ENCODE measurements around the gene TRIM7. TPM values are rescaled to one million over a fixed set of nuclear protein-coding genes. Genes with fewer than 3 reads are reported as not detected.
"Not testable (repeated sequence)": the region's sequence is repeated elsewhere in the genome, so short reads cannot be mapped to it uniquely, and the experiment has no call there.

Gene TRIM7
- total and polyA plus RNA-seq, 2 experiments from 2014 or later: 0.11 to 0.39 TPM

GRCh38 chr5:181186022-181186421 lies 19.0 kb downstream of the TRIM7 start:
- H3K4me1 ChIP-seq (ENCODE audit: low read depth): no peaks in the 10 kb centered on the region
- no peak overlapping the region for H3K27ac ChIP-seq
- no peak overlapping the region for H3K4me3 ChIP-seq
- no peaks in the 10 kb centered on the region for H3K9me3 ChIP-seq (ENCODE audit: low read depth)
- peaks cover 14% of the 10 kb centered on the region for H3K27me3 ChIP-seq
- no peaks in the 10 kb centered on the region for H3K36me3 ChIP-seq
- TF ChIP-seq CTCF (IDR thresholded peaks at IDR 0.05; ENCODE audit: low read depth, low read length): no peak
- DNase-seq (ENCODE audit: low read depth in 1 of 2, low spot score in 1 of 2): no peak

GRCh38 chr5:181185560-181185959 lies 19.4 kb downstream of the TRIM7 start:
- no peaks in the 10 kb centered on the region for H3K36me3 ChIP-seq
- H3K27ac ChIP-seq: no peak overlapping the region
- no peak for TF ChIP-seq CTCF (IDR thresholded peaks at IDR 0.05; ENCODE audit: low read depth, low read length)

DNA sequence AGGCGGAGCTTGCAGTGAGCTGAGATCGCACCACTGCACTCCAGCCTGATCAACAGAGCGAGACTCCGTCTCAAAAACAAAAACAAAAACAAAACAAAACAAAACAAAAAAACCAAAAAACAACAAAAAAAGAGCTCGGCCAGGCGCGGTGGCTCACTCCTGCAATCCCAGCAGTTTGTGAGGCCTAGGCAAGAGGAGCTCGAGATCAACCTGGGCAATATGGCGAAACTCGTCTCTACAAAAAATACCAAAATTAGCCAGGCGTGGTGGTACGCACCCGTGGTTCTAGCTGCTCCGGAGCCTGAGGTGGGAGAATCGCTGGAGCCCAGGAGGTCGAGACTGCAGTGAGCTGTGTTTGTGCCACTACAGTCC lies 20.2 kb downstream of the TRIM7 start:
- H3K27me3 ChIP-seq: peaks cover 2% of the 10 kb centered on the region
- TF ChIP-seq CTCF (IDR thresholded peaks at IDR 0.05; ENCODE audit: low read depth, low read length): no peak
- no peaks in the 10 kb centered on the region for H3K36me3 ChIP-seq
- DNase-seq (ENCODE audit: low read depth in 1 of 2, low spot score in 1 of 2): no peak
- no peaks in the 10 kb centered on the region for H3K9me3 ChIP-seq (ENCODE audit: low read depth)
- H3K4me3 ChIP-seq: no peak overlapping the region
- H3K27ac ChIP-seq: no peak overlapping the region
- no peaks in the 10 kb centered on the region for H3K4me1 ChIP-seq (ENCODE audit: low read depth)

More at GRCh38 chr5:181185560-181185959, 19.4 kb downstream of the TRIM7 start:
- Histone ChIP-seq H3K9me3 (ENCODE audit: low read depth) (no peaks in the 10 kb centered on the region), H3K27me3 (peaks cover 9% of the 10 kb centered on the region), H3K4me1 (ENCODE audit: low read depth) (no peaks in the 10 kb centered on the region), H3K4me3 (no peak overlapping the region)
- DNase-seq (ENCODE audit: low read depth in 1 of 2, low spot score in 1 of 2): no peak

DNA sequence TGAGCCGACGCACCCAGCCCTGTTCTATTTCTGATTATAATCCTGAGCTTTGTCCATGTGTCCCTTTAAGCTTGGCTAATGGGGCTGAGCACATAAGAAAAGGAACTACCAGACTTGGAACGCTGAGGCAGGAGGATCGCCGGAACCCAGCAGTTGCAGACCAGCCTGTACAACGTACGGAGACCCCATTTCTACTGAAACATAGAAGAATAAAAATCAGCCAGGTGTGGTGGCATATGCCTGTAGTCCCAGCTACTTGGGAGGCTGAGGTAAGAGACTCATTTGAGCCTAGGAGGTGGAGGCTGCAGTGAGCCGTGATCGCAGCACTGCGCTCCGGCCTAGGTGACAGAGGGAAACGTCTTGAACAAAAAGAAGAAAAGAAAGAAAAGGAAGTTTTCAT lies 22.3 kb downstream of the TRIM7 start:
- H3K4me3 ChIP-seq: no peak overlapping the region
- H3K27me3 ChIP-seq: no peaks in the 10 kb centered on the region
- TF ChIP-seq CTCF (IDR thresholded peaks at IDR 0.05; ENCODE audit: low read depth, low read length): no peak
- H3K36me3 ChIP-seq: no peaks in the 10 kb centered on the region
- no peaks in the 10 kb centered on the region for H3K4me1 ChIP-seq (ENCODE audit: low read depth)
- DNase-seq (ENCODE audit: low read depth in 1 of 2, low spot score in 1 of 2): no peak
- no peaks in the 10 kb centered on the region for H3K9me3 ChIP-seq (ENCODE audit: low read depth)
- H3K27ac ChIP-seq: no peak overlapping the region

DNA sequence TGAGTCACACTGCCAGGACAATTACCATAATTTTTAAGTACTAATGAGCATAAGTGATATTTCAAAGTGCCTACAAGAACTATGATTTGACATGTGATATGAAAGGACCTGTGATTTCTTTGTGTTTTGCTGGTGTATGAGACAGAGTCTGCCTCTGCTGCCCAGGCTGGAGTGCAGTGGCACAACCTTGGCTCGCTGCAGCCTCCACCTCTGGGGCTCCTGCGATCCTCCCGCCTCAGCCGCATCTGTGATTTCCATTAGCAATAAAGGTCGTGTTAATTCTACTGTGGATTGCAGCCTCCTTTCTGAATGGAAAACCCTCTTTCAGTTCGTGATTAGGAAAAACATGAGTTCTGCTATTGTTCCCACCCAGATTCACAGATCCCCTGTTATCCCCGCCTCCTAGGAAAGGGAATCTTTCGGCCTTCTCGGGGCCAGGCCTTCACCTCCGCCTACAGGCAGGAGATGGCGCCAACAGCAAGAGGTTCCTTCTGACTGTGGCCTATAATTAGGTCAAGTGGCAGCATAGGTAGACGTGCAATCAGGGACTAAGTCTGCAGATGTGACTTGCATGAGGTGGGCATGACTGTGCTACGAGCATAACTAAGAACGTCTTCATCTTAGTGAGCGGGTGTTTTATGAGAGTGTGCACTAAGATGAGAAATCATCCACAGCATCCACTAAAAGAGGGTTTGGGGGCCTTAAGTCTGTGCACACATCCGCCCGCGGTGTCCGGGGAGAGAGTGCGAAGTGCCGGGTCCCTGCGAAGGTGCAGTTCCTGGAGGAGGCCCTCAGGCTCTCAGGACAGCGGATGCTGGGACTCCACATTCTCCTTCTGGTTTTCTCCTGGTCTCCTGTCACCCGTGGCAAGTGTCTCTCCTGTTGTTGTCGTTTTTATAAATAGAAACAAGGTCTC lies 23.1 kb downstream of the TRIM7 start:
- Histone ChIP-seq H3K27me3 (peaks cover under 1% of the 10 kb centered on the region), H3K27ac (no peak overlapping the region), H3K4me3 (no peak overlapping the region), H3K9me3 (ENCODE audit: low read depth) (no peaks in the 10 kb centered on the region), H3K4me1 (ENCODE audit: low read depth) (no peaks in the 10 kb centered on the region), H3K36me3 (no peaks in the 10 kb centered on the region)
- DNase-seq (ENCODE audit: low read depth in 1 of 2, low spot score in 1 of 2): peak; percentile 83 to 84
- TF ChIP-seq CTCF (IDR thresholded peaks at IDR 0.05; ENCODE audit: low read depth, low read length): peak; percentile 84

- H3K27ac ChIP-seq; DNase-seq (ENCODE audit: low read depth in 1 of 2, low spot score in 1 of 2); H3K9me3 ChIP-seq (ENCODE audit: low read depth); H3K4me1 ChIP-seq (ENCODE audit: low read depth); H3K4me3 ChIP-seq; H3K36me3 ChIP-seq: not testable (repeated sequence)
- H3K27me3 ChIP-seq: peaks cover 32% of the 10 kb centered on the region
Measured at GRCh38 chr5:181177559-181177958, 27.4 kb downstream of the TRIM7 start.
